ENCODE results near the gene KPNA1. TPM values are rescaled to one million over a fixed set of nuclear protein-coding genes. Genes with fewer than 3 reads are reported as not detected.

KPNA1 gene
- total and polyA plus RNA-seq, 2 experiments from 2014 or later = 33.3 to 42.2 TPM

- Histone ChIP-seq H3K9me3 (ENCODE audit: low read depth) (no peaks in the 10 kb centered on the region), H3K27ac (no peak overlapping the region), H3K4me1 (ENCODE audit: low read depth) (no peaks in the 10 kb centered on the region), H3K4me3 (no peak overlapping the region), H3K36me3 (no peaks in the 10 kb centered on the region), H3K27me3 (peaks cover 6% of the 10 kb centered on the region)
- DNase-seq (ENCODE audit: low read depth in 1 of 2, low spot score in 1 of 2) = no peak
- no peak for TF ChIP-seq CTCF (IDR thresholded peaks at IDR 0.05; ENCODE audit: low read depth, low read length)
These were observed 21.4 kb upstream of the KPNA1 start for GRCh38 chr3:122535964-122536631.

GRCh38 chr3:122533931-122534334 lies 19.2 kb upstream of the KPNA1 start:
- H3K36me3 ChIP-seq = no peaks in the 10 kb centered on the region
- no peaks in the 10 kb centered on the region for H3K4me1 ChIP-seq (ENCODE audit: low read depth)
- no peak for TF ChIP-seq CTCF (IDR thresholded peaks at IDR 0.05; ENCODE audit: low read depth, low read length)
- H3K9me3 ChIP-seq (ENCODE audit: low read depth) = no peaks in the 10 kb centered on the region
- H3K27ac ChIP-seq = no peak overlapping the region
- no peak overlapping the region for H3K4me3 ChIP-seq
- peaks cover 6% of the 10 kb centered on the region for H3K27me3 ChIP-seq
- DNase-seq (ENCODE audit: low read depth in 1 of 2, low spot score in 1 of 2) = peak in 1 of 2 donors; percentile 55

GRCh38 chr3:122533480-122533879 lies 18.7 kb upstream of the KPNA1 start:
- peaks cover 6% of the 10 kb centered on the region for H3K27me3 ChIP-seq
- H3K27ac ChIP-seq = no peak overlapping the region
- DNase-seq (ENCODE audit: low read depth in 1 of 2, low spot score in 1 of 2) = no peak
- no peak overlapping the region for H3K4me3 ChIP-seq
- no peaks in the 10 kb centered on the region for H3K9me3 ChIP-seq (ENCODE audit: low read depth)
- no peaks in the 10 kb centered on the region for H3K36me3 ChIP-seq
- no peak for TF ChIP-seq CTCF (IDR thresholded peaks at IDR 0.05; ENCODE audit: low read depth, low read length)
- H3K4me1 ChIP-seq (ENCODE audit: low read depth) = no peaks in the 10 kb centered on the region

- TF ChIP-seq CTCF (IDR thresholded peaks at IDR 0.05; ENCODE audit: low read depth, low read length) = no peak
- Histone ChIP-seq H3K27ac (no peak overlapping the region), H3K4me1 (ENCODE audit: low read depth) (no peaks in the 10 kb centered on the region), H3K9me3 (ENCODE audit: low read depth) (no peaks in the 10 kb centered on the region), H3K4me3 (no peak overlapping the region), H3K27me3 (no peaks in the 10 kb centered on the region), H3K36me3 (no peaks in the 10 kb centered on the region)
- no peak for DNase-seq (ENCODE audit: low read depth in 1 of 2, low spot score in 1 of 2)
These were observed 15.4 kb upstream of the KPNA1 start for GRCh38 chr3:122530164-122530563.

- no peak for TF ChIP-seq CTCF (IDR thresholded peaks at IDR 0.05; ENCODE audit: low read depth, low read length)
- H3K9me3 ChIP-seq (ENCODE audit: low read depth) = no peaks in the 10 kb centered on the region
- H3K36me3 ChIP-seq = no peaks in the 10 kb centered on the region
These were observed 8.6 kb upstream of the KPNA1 start for GRCh38 chr3:122523317-122523716.

More at GRCh38 chr3:122523317-122523716, 8.6 kb upstream of the KPNA1 start:
- DNase-seq (ENCODE audit: low read depth in 1 of 2, low spot score in 1 of 2) = no peak
- Histone ChIP-seq H3K4me1 (ENCODE audit: low read depth) (no peaks in the 10 kb centered on the region), H3K4me3 (no peak overlapping the region), H3K27ac (no peak overlapping the region), H3K27me3 (no peaks in the 10 kb centered on the region)

Data from cardiac muscle cell (in vitro differentiated cells and primary cell).